ENCODE data around the gene RFX4. TPM values are rescaled to one million over a fixed set of nuclear protein-coding genes. Genes with fewer than 3 reads are reported as not detected.
A peak's percentile ranks its signal among the peaks of the same experiment; 100 is the strongest.
"Not testable (repeated sequence)": the region's sequence is repeated elsewhere in the genome, so short reads cannot be mapped to it uniquely, and the experiment has no call there.

RFX4 gene
- total RNA-seq, 1 donor from 2014 or later = not detected

GRCh38 chr12:106588771-106589170 lies 6.0 kb downstream of the RFX4 start:
- no peak for DNase-seq (ENCODE audit: extremely low read depth, low read depth, low spot score)

GRCh38 chr12:106590601-106591000 lies 7.8 kb downstream of the RFX4 start:
- DNase-seq (ENCODE audit: extremely low read depth, low read depth, low spot score) = no peak

GRCh38 chr12:106594447-106594846 lies 11.6 kb downstream of the RFX4 start:
- no peak for DNase-seq (ENCODE audit: extremely low read depth, low read depth, low spot score)

GRCh38 chr12:106595268-106595667 lies 12.5 kb downstream of the RFX4 start:
- no peak for DNase-seq (ENCODE audit: extremely low read depth, low read depth, low spot score)

GRCh38 chr12:106598003-106598402 lies 15.2 kb downstream of the RFX4 start:
- peak; percentile 16 for DNase-seq (ENCODE audit: extremely low read depth, low read depth, low spot score)

GRCh38 chr12:106599302-106599701 lies 16.5 kb downstream of the RFX4 start:
- DNase-seq (ENCODE audit: extremely low read depth, low read depth, low spot score) = no peak

- DNase-seq (ENCODE audit: extremely low read depth, low read depth, low spot score) = no peak
Observed at GRCh38 chr12:106600503-106600902, 17.7 kb downstream of the RFX4 start.

GRCh38 chr12:106601031-106601430 lies 18.2 kb downstream of the RFX4 start:
- no peak for DNase-seq (ENCODE audit: extremely low read depth, low read depth, low spot score)

- DNase-seq (ENCODE audit: extremely low read depth, low read depth, low spot score) = no peak
Observed at GRCh38 chr12:106601496-106601895, 18.7 kb downstream of the RFX4 start.

- DNase-seq (ENCODE audit: extremely low read depth, low read depth, low spot score) = no peak
Observed at GRCh38 chr12:106602076-106602475, 19.3 kb downstream of the RFX4 start.

- DNase-seq (ENCODE audit: extremely low read depth, low read depth, low spot score) = no peak
Observed at GRCh38 chr12:106605254-106605653, 22.4 kb downstream of the RFX4 start.

GRCh38 chr12:106620588-106620987 lies 37.8 kb downstream of the RFX4 start:
- DNase-seq (ENCODE audit: extremely low read depth, low read depth, low spot score) = not testable (repeated sequence)

GRCh38 chr12:106625976-106626375 lies 43.2 kb downstream of the RFX4 start:
- no peak for DNase-seq (ENCODE audit: extremely low read depth, low read depth, low spot score)

GRCh38 chr12:106629797-106630659 lies 47.2 kb downstream of the RFX4 start:
- DNase-seq (ENCODE audit: extremely low read depth, low read depth, low spot score) = no peak

GRCh38 chr12:106631150-106631549 lies 48.3 kb downstream of the RFX4 start:
- no peak for DNase-seq (ENCODE audit: extremely low read depth, low read depth, low spot score)

GRCh38 chr12:106631797-106632196 lies 49.0 kb downstream of the RFX4 start:
- no peak for DNase-seq (ENCODE audit: extremely low read depth, low read depth, low spot score)

- DNase-seq (ENCODE audit: extremely low read depth, low read depth, low spot score) = no peak
Observed at GRCh38 chr12:106632797-106633450, 50.1 kb downstream of the RFX4 start.

- DNase-seq (ENCODE audit: extremely low read depth, low read depth, low spot score) = no peak
Observed at GRCh38 chr12:106633451-106633823, 50.6 kb downstream of the RFX4 start.

GRCh38 chr12:106634206-106634605 lies 51.4 kb downstream of the RFX4 start:
- no peak for DNase-seq (ENCODE audit: extremely low read depth, low read depth, low spot score)

GRCh38 chr12:106643000-106643399 lies 60.2 kb downstream of the RFX4 start:
- DNase-seq (ENCODE audit: extremely low read depth, low read depth, low spot score) = no peak

- DNase-seq (ENCODE audit: extremely low read depth, low read depth, low spot score) = no peak
Observed at GRCh38 chr12:106644335-106645073, 61.7 kb downstream of the RFX4 start.

- DNase-seq (ENCODE audit: extremely low read depth, low read depth, low spot score) = no peak
Observed at GRCh38 chr12:106645074-106645421, 62.2 kb downstream of the RFX4 start.
